GM18520 (cell line): ENCODE measurements around the gene HTT-AS.

ENCODE experiments used
- ATAC-seq: cut with Tn5 transposase; IDR thresholded peaks from one replicate; pipeline ENCODE4 v1.9.1; 2021; ENCODE audit not compliant: unreplicated experiment

HTT-AS gene

GRCh38 chr4:3031357-3032082 is 42.8 kb downstream of the HTT-AS start:
- ATAC-seq = no peak

GRCh38 chr4:3030566-3031356 is 43.6 kb downstream of the HTT-AS start:
- no peak for ATAC-seq

- no peak for ATAC-seq
These were observed 44.9 kb downstream of the HTT-AS start for GRCh38 chr4:3029464-3029863.

- no peak for ATAC-seq
These were observed 47.8 kb downstream of the HTT-AS start for GRCh38 chr4:3026540-3026939.

- no peak for ATAC-seq
These were observed 48.5 kb downstream of the HTT-AS start for GRCh38 chr4:3025881-3026280.

GRCh38 chr4:3022651-3023050 is 51.7 kb downstream of the HTT-AS start:
- ATAC-seq = no peak

GRCh38 chr4:3022112-3022511 is 52.2 kb downstream of the HTT-AS start:
- ATAC-seq = no peak

- peak; percentile 49 for ATAC-seq
These were observed 52.7 kb downstream of the HTT-AS start for GRCh38 chr4:3021627-3022026.

GRCh38 chr4:3021127-3021526 is 53.2 kb downstream of the HTT-AS start:
- ATAC-seq = no peak

- no peak for ATAC-seq
These were observed 55.0 kb downstream of the HTT-AS start for GRCh38 chr4:3019145-3019846.

- no peak for ATAC-seq
These were observed 56.8 kb downstream of the HTT-AS start for GRCh38 chr4:3017504-3017903.

GRCh38 chr4:3016961-3017360 is 57.4 kb downstream of the HTT-AS start:
- ATAC-seq = no peak

- ATAC-seq = no peak
These were observed 60.4 kb downstream of the HTT-AS start for GRCh38 chr4:3013839-3014350.
